Measurements from ENCODE around the gene LRMDA. TPM values are rescaled to one million over a fixed set of nuclear protein-coding genes. Genes with fewer than 3 reads are reported as not detected.

The LRMDA gene
- total and polyA plus RNA-seq, 2 of the 8 experiments (the other 6 are each of a cell fraction or from before 2014, with no cell fraction given): 0.86 to 2.8 TPM

- Histone ChIP-seq H3K79me2 (ENCODE audit: control insufficient read depth in 1 of 2, insufficient read depth in 2 of 2, low read length in 2 of 2) (no peaks in the 10 kb centered on the region), H3K4me1 (replicated peaks in 1 of 4; ENCODE audit: control insufficient read depth in 3 of 4, insufficient read depth in 4 of 4, low read length in 3 of 4) (peaks cover 0 to 2% (median 1%) of the 10 kb centered on the region in 4 experiments; a peak in 1 of 7 replicates), H3K23ac (ENCODE audit: insufficient read length) (no peak overlapping the region), H3K18ac (ENCODE audit: extremely low read depth, low read length) (no peak overlapping the region), H2BK20ac (ENCODE audit: low read length) (no peak overlapping the region), H3K36me3 (ENCODE audit: control insufficient read depth in 2 of 4, insufficient read depth in 4 of 4, low read length in 3 of 4) (no peaks in the 10 kb centered on the region), H3K27me3 (replicated peaks in 1 of 4; ENCODE audit: control insufficient read depth in 3 of 4, extremely low read depth in 1 of 4, insufficient read depth in 3 of 4, low read length in 3 of 4) (no peaks in the 10 kb centered on the region), H3K4me3 (ENCODE audit: extremely low read depth in 1 of 4, insufficient read depth in 2 of 4, low read depth in 3 of 4, low read length in 4 of 4) (no peak overlapping the region), H3K14ac (ENCODE audit: insufficient read length) (no peak overlapping the region), H2BK120ac (replicated peaks; ENCODE audit: low read depth, low read length) (no peak overlapping the region), H2AFZ (ENCODE audit: low read length) (no peak overlapping the region), H3K4ac (replicated peaks; ENCODE audit: insufficient read length, low read depth, low read length) (no peak overlapping the region), H3K4me2 (ENCODE audit: insufficient read depth in 1 of 2, low read depth in 2 of 2, low read length in 2 of 2) (no peak overlapping the region), H2BK15ac (ENCODE audit: low read length) (no peak overlapping the region), H4K5ac (ENCODE audit: insufficient read length, low read depth, low read length) (no peak overlapping the region), H3K56ac (replicated peaks; ENCODE audit: insufficient read length, low read depth, low read length) (no peak overlapping the region), H2BK12ac (ENCODE audit: low read depth, low read length) (no peak overlapping the region), H3K23me2 (ENCODE audit: low read depth, low read length) (no peaks in the 10 kb centered on the region; the same call in 1 of the 2 replicates), H3K9me3 (ENCODE audit: insufficient read depth in 2 of 2, low read depth in 1 of 2, low read length in 1 of 2) (no peaks in the 10 kb centered on the region), H4K91ac (replicated peaks; ENCODE audit: insufficient read length, low read length) (no peak overlapping the region), H4K8ac (ENCODE audit: extremely low read depth, insufficient read depth, low read length) (no peak overlapping the region), H3K27ac (ENCODE audit: low read depth, low read length) (no peak overlapping the region), H3K9ac (replicated peaks in 1 of 4; ENCODE audit: extremely low read depth in 1 of 4, low read depth in 3 of 4, low read length in 3 of 4) (no peak overlapping the region), H2BK5ac (ENCODE audit: low read depth, low read length) (no peak overlapping the region), H4K20me1 (replicated peaks in 1 of 2; ENCODE audit: control insufficient read depth in 1 of 2, insufficient read depth in 2 of 2, low read length in 2 of 2) (no peaks in the 10 kb centered on the region), H2AK5ac (ENCODE audit: low read depth, low read length) (no peak overlapping the region), H3K79me1 (ENCODE audit: low read depth, low read length) (no peaks in the 10 kb centered on the region)
- DNase-seq (ENCODE audit: low read depth in 1 of 2, low spot score in 2 of 2): no peak
- POLR2A ChIA-PET (ENCODE audit: partially characterized antibody): no interaction called here
- FAIRE-seq: no peak
- TF ChIP-seq ZNF274 (IDR thresholded peaks at IDR 0.05; ENCODE audit: borderline replicate concordance, extremely low read depth, low read length) (no peak), TAF1 (IDR thresholded peaks at IDR 0.05; ENCODE audit: low read depth, low read length) (no peak), SP4 (IDR thresholded peaks at IDR 0.05; ENCODE audit: low read length) (no peak), CTBP2 (IDR thresholded peaks at IDR 0.05; ENCODE audit: borderline replicate concordance, insufficient read depth, insufficient read length, low read length) (no peak), RBBP5 (IDR thresholded peaks at IDR 0.05; ENCODE audit: borderline replicate concordance, low read depth, low read length) (no peak), TCF12 (IDR thresholded peaks at IDR 0.05; ENCODE audit: low read depth, low read length) (no peak), TBP (IDR thresholded peaks at IDR 0.05; ENCODE audit: low read depth, low read length) (no peak)
- TF ChIP-seq, protein P1, sequence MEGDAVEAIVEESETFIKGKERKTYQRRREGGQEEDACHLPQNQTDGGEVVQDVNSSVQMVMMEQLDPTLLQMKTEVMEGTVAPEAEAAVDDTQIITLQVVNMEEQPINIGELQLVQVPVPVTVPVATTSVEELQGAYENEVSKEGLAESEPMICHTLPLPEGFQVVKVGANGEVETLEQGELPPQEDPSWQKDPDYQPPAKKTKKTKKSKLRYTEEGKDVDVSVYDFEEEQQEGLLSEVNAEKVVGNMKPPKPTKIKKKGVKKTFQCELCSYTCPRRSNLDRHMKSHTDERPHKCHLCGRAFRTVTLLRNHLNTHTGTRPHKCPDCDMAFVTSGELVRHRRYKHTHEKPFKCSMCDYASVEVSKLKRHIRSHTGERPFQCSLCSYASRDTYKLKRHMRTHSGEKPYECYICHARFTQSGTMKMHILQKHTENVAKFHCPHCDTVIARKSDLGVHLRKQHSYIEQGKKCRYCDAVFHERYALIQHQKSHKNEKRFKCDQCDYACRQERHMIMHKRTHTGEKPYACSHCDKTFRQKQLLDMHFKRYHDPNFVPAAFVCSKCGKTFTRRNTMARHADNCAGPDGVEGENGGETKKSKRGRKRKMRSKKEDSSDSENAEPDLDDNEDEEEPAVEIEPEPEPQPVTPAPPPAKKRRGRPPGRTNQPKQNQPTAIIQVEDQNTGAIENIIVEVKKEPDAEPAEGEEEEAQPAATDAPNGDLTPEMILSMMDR (IDR thresholded peaks at IDR 0.05; ENCODE audit: control extremely low read depth in 1 of 3, insufficient read depth in 1 of 3, low read depth in 1 of 3, low read length in 3 of 3): no peak
- CTCF ChIA-PET (ENCODE audit: partially characterized antibody): no interaction called here
- WGBS, 2 experiments (ENCODE audit: extremely low coverage in 1 of 2, insufficient coverage in 1 of 2, insufficient read length in 1 of 2, insufficient replicate concordance in 2 of 2, low coverage in 1 of 2, low lambda C conversion rate in 2 of 2, missing lambda C conversion rate in 1 of 2): 97% methylated on average over 5 of the region's 5 CpGs; no CpG with 5 or more reads in 1 of the 2 experiments
Observed at GRCh38 chr10:76436401-76436811, 1005.0 kb downstream of the LRMDA start.
